ENCODE data around the gene PROSER3.

PROSER3 gene

GRCh38 chr19:35745328-35746086 is 12.5 kb upstream of the PROSER3 start, which contains the start of the genes PSENEN and U2AF1L4:
Gene PSENEN, plus strand, starts transcription at chr19:35745651. Its CDS starts 280 bp downstream, at chr19:35745931.
Gene U2AF1L4, minus strand, starts transcription at chr19:35745418. Its CDS starts 27 bp downstream, at chr19:35745391.
- Histone ChIP-seq H3K79me2 (ENCODE audit: insufficient read depth, low read length) (no peaks in the 10 kb centered on the region), H4K20me1 (ENCODE audit: insufficient read depth, low read length) (no peaks in the 10 kb centered on the region), H3K36me3 (ENCODE audit: insufficient read depth, low read length) (no peaks in the 10 kb centered on the region), H3K9ac (ENCODE audit: low read length) (peak within 1 kb of the TSS; percentile 92), H3K27me3 (ENCODE audit: insufficient read depth, low read length) (no peaks in the 10 kb centered on the region), H3K4me1 (ENCODE audit: insufficient read depth, low read length, severe bottlenecking) (peaks cover 68% of the 10 kb centered on the region), H3K27ac (ENCODE audit: low read depth, low read length, poor library complexity, severe bottlenecking) (peak within 1 kb of the TSS; percentile 97), H3K4me3 (ENCODE audit: low read depth, low read length, poor library complexity, severe bottlenecking) (peak within 1 kb of the TSS; percentile 91), H3K9me2 (ENCODE audit: low read depth, low read length) (no peaks in the 10 kb centered on the region), H2AFZ (ENCODE audit: low read length) (no peak within 1 kb of the TSS), H3F3A (ENCODE audit: insufficient read depth, low read length) (no peaks in the 10 kb centered on the region), H3K4me2 (ENCODE audit: low read length) (peak within 1 kb of the TSS; percentile 87), H3K9me3 (ENCODE audit: low read length) (no peaks in the 10 kb centered on the region)
- TF ChIP-seq, protein P1, sequence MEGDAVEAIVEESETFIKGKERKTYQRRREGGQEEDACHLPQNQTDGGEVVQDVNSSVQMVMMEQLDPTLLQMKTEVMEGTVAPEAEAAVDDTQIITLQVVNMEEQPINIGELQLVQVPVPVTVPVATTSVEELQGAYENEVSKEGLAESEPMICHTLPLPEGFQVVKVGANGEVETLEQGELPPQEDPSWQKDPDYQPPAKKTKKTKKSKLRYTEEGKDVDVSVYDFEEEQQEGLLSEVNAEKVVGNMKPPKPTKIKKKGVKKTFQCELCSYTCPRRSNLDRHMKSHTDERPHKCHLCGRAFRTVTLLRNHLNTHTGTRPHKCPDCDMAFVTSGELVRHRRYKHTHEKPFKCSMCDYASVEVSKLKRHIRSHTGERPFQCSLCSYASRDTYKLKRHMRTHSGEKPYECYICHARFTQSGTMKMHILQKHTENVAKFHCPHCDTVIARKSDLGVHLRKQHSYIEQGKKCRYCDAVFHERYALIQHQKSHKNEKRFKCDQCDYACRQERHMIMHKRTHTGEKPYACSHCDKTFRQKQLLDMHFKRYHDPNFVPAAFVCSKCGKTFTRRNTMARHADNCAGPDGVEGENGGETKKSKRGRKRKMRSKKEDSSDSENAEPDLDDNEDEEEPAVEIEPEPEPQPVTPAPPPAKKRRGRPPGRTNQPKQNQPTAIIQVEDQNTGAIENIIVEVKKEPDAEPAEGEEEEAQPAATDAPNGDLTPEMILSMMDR (IDR thresholded peaks at IDR 0.05; ENCODE audit: low read length): no peak

DNA sequence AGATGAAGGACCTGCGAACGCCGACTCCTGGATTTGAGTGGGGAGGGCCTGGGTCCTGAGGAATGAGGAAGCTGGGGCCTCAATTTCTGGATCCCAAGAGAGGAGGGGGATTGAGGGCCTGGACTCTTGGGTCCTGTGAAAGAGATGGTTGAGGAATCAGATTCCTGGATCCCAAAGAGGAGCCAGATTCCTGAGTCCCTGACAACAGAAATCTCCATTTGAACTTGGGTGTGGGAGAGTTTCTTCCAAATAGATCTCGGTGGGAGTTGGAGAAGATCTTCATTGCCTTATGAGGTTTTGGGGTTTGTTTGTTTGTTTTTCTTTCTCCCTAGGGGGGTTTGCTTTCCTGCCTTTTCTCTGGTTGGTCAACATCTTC is 11.9 kb upstream of the PROSER3 start:
- H3K79me2 ChIP-seq (ENCODE audit: insufficient read depth, low read length): no peaks in the 10 kb centered on the region

GRCh38 chr19:35746531-35746930 is 11.4 kb upstream of the PROSER3 start:
- Histone ChIP-seq H3K4me3 (ENCODE audit: low read depth, low read length, poor library complexity, severe bottlenecking) (peak overlapping the region; percentile 91), H3K9ac (ENCODE audit: low read length) (peak overlapping the region; percentile 90; the same call in 1 of the 2 replicates), H3K9me2 (ENCODE audit: low read depth, low read length) (no peaks in the 10 kb centered on the region), H3F3A (ENCODE audit: insufficient read depth, low read length) (no peaks in the 10 kb centered on the region), H3K4me2 (ENCODE audit: low read length) (peak overlapping the region; percentile 87), H3K36me3 (ENCODE audit: insufficient read depth, low read length) (no peaks in the 10 kb centered on the region), H3K27me3 (ENCODE audit: insufficient read depth, low read length) (no peaks in the 10 kb centered on the region), H2AFZ (ENCODE audit: low read length) (no peak overlapping the region), H3K9me3 (ENCODE audit: low read length) (no peaks in the 10 kb centered on the region), H3K79me2 (ENCODE audit: insufficient read depth, low read length) (no peaks in the 10 kb centered on the region), H4K20me1 (ENCODE audit: insufficient read depth, low read length) (no peaks in the 10 kb centered on the region), H3K27ac (ENCODE audit: low read depth, low read length, poor library complexity, severe bottlenecking) (no peak overlapping the region), H3K4me1 (ENCODE audit: insufficient read depth, low read length, severe bottlenecking) (peaks cover 59% of the 10 kb centered on the region)
- TF ChIP-seq, protein P1 (IDR thresholded peaks at IDR 0.05; ENCODE audit: low read length): no peak
- no peak for TF ChIP-seq EZH2 (IDR thresholded peaks at IDR 0.05; ENCODE audit: borderline replicate concordance, low read length)

More for the DNA sequence above, 11.9 kb upstream of the PROSER3 start:
- peaks cover 63% of the 10 kb centered on the region for H3K4me1 ChIP-seq (ENCODE audit: insufficient read depth, low read length, severe bottlenecking)
- H3K9me3 ChIP-seq (ENCODE audit: low read length): no peaks in the 10 kb centered on the region
- H3K4me2 ChIP-seq (ENCODE audit: low read length): peak overlapping the region; percentile 87
- H3K9me2 ChIP-seq (ENCODE audit: low read depth, low read length): no peaks in the 10 kb centered on the region
- peak overlapping the region; percentile 91 for H3K4me3 ChIP-seq (ENCODE audit: low read depth, low read length, poor library complexity, severe bottlenecking)
- H4K20me1 ChIP-seq (ENCODE audit: insufficient read depth, low read length): no peaks in the 10 kb centered on the region
- TF ChIP-seq EZH2 (IDR thresholded peaks at IDR 0.05; ENCODE audit: borderline replicate concordance, low read length): no peak
- TF ChIP-seq, protein P1 (IDR thresholded peaks at IDR 0.05; ENCODE audit: low read length): no peak
- H3K36me3 ChIP-seq (ENCODE audit: insufficient read depth, low read length): no peaks in the 10 kb centered on the region
- H3K9ac ChIP-seq (ENCODE audit: low read length): peak overlapping the region; percentile 90
- H3F3A ChIP-seq (ENCODE audit: insufficient read depth, low read length): no peaks in the 10 kb centered on the region
- H3K27ac ChIP-seq (ENCODE audit: low read depth, low read length, poor library complexity, severe bottlenecking): peak overlapping the region; percentile 57
- no peaks in the 10 kb centered on the region for H3K27me3 ChIP-seq (ENCODE audit: insufficient read depth, low read length)
- no peak overlapping the region for H2AFZ ChIP-seq (ENCODE audit: low read length)

Data from OCI-LY1 (cell line).